HG03139 (cell line): Measurements from ENCODE around the gene GPR157.

ENCODE experiments used
- ATAC-seq: cut with Tn5 transposase; IDR thresholded peaks from one replicate; pipeline ENCODE4 v1.9.1; 2021; ENCODE audit not compliant: unreplicated experiment

GPR157 gene

DNA sequence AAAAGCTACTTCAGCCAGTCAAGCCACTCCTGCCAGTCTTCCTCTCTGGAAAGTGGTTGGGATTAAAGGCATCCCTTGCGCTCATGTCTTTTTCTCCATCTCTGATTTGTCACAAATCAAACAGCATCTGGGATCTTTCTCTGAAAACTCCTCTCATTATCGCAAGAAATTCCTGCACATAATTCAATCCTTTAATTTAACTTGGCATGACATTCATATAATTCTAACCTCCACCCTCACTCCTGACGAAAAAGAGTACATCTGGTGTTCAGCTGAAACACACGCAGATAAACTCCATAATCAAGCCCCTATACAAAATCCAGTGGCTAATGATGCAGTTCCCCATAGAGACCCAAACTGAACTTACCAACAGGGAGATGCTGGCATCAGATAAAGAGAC lies 40.1 kb downstream of the GPR157 start:
- no peak for ATAC-seq

DNA sequence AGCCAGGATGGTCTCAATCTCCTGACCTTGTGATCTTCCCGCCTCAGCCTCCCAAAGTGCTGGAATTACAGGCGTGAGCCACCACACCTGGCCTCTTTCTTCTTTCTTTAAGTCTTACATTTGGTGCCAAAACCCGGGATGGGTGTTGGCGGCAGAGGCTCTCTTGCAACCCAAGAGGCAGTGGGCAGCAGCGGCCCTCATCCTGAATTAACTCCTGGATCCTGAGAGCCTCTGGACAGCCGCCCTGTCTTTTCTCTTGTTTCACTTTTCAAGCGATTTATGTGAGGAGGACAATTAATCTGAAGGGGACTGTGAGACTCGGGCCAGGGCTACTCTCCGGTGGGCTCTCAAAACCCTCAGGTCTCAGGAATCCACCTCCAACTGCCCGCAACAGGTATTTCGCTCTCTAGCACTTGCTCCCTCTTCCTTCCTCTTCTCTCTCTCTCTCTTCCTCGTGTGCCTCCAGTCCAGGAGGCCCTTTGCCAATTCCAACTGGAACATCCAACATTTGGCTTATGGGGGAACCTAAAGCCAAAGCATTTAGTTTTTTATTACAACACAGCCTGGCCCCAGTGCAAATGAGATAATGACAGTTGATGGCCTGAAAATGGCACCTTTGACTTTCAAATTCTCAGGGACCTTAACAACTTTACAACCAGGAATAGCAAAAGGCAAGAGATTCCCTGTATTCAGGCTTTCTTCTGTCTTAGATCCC lies 41.3 kb downstream of the GPR157 start:
- no peak for ATAC-seq

DNA sequence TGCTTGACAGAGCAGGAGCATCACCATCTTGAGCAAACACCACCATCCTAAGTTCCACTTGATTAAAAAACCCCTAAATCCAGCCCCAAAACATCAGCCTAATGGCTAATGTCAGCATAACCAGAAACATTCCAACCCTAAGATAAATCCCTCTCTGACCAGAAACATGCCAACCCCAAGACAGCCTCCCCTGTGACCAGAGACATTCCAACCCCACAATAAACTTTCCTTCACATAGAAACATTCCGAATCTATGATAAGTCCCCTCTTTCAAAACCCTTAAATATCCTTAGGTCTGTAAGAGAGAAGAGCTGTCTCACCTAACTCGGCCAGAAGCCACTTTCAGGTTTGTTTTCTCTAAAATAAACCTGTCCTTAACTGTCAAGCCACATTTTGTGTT lies 42.1 kb downstream of the GPR157 start:
- ATAC-seq: no peak

DNA sequence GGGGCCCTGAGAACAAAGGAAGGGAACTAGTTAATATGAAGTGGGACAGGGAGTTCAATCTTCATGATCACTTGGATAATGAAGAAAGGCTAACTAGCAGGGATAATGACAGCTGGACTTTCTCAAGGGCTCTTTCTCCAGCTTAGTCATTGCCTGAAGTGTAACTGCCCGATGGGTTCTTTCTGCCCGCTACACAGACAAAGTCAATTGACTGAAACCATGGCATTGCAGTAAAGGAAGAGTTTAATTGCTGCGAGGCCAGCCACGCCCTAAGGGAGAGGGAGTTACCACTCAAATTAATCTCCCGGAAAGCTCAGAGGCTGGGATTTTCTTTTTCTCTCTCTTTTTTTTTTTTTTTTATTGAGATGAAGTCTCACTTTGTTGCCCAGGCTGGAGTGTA lies 42.9 kb downstream of the GPR157 start:
- no peak for ATAC-seq

DNA sequence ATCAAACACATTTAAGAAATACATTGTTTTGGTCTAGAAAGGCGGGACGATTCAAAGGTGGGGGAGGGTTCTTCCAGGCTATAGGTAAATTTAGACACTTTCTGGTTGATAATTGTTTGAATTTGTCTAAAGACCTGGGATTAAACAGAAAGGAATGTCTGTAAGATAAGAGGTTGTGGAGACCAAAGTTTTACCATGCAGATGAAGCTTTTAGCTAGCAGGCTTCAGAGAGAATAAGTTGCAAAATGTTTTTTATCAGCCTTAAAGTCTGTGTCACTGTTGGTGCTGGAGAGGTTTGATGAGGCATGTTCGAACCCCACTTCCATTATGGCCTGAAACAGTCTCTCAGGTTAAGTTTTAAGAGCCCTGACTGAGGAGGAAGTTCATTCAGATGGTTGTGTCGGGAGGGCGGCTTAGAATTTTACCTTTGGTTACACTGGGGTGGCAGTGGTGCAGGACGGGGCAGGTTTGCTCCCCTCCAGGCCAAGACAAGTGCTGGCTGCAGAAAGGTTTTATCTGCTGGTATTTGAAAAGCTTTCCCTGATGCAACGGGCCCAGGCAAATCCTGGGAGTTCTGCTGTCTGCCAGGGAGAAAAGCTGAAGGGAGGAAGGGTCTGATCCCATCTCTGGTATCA lies 43.5 kb downstream of the GPR157 start:
- ATAC-seq: no peak

DNA sequence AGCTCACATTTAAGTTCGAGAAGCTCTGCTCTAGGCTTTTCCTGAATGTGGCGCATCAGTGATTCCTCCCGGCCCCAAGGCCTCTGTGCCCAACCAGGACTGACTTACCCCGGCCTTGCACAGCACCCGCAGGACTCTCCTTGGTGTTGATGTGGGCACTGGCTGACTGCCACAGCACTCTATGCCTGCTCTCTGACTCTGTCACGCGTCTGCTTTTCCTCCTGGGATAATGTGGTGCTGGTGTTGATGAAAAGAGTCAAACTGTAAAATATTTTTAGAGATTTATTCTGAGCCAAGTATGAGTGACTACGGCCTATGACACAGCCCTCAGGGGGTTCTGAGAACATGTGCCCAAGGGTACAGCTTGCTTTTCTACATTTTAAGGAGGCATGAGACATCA lies 44.0 kb downstream of the GPR157 start:
- no peak for ATAC-seq

DNA sequence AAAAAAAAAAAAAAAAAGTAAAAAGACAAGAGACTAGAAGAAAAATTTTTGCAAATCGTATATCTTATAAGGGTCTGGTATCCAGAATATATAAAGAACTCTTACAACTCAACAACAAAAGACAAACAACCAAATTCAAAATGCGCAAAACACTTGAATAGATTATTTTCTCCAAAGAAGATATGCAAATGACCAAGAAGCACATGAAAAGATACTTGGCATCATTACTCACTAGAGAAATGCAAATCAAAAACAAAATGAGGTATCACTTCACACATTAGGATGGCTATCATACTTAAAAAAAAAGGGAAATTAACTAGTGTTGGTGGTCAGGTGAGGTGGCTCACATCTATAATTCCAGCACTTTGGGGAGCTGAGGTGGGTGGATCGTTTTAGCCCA lies 47.4 kb downstream of the GPR157 start:
- ATAC-seq: no peak

DNA sequence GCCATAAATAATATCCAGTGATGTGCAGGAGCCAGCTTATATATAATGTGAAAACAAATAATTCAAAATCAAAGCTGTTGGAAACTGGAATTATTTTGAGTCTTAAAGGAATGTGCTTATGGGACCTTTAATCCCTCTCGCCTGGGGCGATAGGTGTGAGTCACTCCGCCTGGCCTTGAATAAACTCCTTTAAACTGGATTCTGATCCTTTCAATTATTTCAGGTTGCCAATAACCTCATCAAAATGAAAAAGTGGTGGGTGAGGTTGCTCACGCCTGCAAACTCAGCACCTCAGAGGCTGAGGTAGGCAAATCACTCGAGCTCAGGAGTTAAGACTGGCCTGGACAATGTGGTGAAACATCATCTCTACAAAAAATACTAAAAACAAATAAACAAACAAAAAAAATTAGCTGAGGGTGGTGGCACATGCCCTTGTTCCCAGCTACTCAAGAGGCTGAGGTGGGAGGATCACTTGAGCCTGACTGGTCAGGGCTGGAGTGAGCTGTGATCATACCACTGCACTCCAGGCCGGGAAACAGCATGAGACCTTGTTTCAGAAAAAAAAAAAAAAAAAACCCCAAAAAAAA lies 48.1 kb downstream of the GPR157 start:
- ATAC-seq: no peak

DNA sequence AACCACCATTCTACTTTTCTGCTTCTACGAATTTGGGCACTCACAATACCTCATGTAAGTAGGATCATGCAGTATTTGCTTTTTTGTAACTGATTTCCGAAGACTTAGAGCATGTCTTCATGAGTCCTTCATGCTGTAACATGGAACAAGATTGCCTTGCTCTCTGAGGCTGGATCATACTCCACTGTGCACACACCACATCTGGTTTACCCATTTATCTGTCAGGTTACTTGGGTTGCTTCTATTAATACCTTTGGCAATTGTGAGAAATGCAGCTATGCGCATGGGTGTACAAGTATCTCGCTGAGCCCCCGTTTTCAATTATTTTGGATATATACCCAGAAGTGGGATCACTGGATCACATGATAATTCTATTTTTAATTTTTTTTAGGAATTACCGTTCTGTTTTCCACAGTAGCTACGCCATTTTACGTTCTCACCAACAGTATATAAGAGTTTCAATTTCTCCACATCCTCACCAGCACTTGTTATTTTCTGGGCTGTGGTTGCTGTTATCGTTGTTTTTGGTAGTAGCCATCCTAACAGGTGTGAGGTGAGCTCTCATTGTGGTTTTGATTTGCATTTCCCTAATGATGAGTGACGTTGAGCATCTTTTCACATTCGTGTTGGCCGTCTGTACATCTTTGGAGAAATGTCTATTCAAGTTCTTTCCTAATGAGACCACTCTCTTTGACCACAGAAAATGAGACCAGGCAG lies 48.8 kb downstream of the GPR157 start:
- ATAC-seq: peak; percentile 39

DNA sequence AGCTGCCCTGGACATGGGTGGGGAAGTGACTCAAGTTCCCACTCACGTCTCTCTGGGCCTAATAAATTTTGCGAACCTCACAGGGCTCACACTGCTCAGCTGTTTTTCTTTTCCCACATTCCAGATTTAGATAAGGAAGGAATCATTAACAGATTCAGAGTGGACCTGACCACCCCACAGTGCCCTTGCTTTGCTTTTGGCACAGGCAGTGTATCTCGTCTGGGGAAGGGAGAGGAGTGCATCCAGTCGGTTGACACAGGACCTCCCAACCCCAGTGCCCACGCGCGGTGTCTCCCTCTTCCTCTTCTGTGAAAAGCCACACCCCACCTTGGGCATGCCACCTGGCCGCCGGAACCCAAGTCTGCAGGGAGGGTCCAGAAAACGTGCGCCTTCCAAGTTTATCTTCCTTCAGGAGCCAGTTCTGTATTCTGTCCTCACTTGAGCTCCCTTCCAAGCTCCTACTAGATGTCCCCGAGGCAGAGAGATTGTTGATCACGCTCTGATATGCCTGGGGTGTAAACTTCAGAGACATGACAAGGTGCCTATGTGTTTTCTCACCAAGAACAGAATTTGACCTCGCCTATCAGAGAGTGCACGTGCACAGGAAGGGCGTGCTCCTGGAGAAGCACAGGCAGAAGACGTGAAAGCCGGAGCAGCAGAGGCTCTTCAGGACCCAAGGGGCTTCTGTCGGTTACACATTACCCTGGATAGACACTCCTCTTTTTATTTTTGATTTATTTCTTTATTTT lies 50.0 kb downstream of the GPR157 start:
- no peak for ATAC-seq

DNA sequence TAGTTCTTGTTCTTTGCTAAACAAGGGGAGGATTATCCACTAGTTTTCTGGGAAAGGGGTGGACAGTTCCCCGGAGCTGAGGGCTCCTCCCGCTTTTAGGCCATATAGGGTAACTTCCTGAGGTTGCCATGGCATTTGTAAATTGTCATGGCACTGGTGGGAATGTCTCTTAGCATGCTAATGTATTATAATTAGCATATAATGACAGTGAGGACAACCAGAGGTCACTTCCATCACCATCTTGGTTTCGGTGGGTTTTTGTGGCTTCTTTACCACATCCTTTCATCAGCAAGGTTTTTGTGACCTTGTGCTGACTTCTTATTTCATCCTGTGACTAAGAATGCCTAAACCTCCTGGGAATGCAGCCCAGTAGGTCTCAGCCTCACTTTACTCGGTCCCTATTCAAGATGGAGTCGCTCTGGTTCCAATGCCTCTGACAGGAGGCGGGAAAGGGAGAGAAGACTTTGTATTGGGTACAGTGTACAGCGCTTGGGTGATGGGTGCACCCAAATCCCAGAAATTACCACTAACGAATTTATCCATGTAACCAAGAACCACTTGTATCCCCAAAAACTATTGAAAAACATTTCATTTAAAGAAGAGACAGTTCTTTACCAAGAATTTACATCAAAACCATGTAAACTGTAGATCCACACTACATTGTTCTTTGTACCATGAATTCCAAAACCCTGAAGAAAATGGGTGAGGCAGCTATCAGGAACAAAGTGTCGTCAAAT lies 50.7 kb downstream of the GPR157 start:
- peak; percentile 31 for ATAC-seq

DNA sequence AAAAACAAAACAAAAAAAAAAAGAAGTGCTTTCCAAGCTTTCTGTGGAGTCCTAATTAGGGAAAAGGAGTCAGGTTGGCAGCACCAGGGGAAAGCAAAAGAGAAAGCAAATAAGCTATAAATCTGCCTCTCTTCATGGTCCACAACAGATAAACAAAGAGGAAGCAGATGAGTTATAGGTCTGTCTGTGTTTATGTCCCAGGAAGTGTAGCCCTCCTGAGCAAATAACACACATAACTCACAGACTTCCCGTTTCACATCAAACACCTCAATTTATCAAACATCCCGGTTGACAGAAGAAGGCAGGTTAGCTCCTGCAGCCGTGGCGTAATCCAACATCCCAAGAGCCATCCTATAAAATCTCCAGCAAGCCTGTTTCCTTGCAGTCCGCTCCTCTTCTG lies 53.9 kb downstream of the GPR157 start:
- ATAC-seq: no peak

DNA sequence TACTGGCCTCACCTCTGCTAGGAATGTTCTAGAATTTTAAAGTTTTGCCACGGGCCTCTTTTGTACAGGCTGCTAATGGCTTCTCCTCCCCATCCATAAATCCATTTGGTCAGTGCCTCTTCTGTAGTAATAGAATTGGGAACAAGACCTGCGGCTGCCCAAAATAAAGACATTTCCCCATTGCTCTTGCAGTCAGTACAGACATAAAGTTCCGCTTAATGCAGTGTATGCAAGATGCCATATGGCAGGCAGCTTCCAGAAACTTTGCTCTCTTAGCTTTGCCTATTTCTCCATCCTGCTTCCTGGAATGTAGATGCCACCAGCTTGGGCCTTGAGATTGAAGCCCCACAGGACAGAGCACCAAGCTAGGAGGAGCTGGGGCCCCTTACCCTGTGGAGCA lies 55.8 kb downstream of the GPR157 start:
- ATAC-seq: no peak

DNA sequence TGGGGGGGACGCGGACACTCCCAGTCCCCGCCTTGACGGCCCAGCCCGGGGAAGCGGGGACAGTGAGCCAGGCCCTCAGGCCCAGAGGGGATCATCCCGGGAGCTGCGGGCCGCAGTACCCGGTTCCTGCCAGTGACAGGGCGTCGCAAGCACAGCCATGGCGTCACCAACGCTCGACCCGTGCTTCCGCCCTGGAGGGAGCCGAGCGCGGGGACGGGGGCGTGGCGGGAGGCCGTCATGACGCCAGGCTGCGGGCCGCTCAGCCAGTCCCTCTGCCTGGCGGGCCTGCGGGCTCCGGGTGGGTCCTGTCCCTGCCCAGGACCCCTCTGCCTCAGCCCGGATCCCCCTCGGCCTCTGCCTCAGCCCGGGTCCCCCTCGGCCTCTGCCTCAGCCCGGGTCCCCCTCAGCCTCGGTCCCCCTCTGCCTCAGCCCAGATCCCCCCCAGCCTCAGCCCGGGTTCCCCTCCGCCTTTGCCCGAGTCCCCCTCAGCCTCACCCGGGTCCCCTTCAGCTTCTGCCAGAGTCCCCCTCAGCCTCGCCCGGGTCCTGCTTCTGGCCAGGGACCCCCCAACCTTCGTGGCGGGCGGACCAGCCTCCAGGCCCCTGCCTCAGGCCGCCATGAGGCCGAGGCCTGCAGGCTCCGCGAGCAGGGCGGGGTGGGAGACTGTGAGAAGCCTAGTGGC lies 57.2 kb downstream of the GPR157 start:
- ATAC-seq: no peak

DNA sequence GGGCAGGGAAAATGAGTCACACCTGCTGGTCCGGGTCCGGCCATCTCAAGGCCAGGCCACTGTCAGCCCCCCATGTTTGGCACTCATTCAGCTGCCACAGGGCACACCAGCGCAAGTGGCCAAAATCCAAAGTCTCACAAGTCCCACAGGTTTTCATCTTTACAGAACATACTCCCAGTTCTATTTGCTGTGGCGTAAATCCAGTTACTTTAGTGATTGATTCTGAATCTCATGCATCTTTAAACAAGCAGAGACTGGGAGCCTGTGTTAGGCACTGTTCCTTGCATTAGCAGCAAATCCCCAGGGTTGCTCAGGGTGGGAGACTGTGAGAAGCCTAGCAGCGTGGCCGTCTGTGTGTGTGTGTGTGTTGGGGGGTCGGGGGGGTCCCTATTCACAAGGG lies 58.4 kb downstream of the GPR157 start:
- no peak for ATAC-seq

DNA sequence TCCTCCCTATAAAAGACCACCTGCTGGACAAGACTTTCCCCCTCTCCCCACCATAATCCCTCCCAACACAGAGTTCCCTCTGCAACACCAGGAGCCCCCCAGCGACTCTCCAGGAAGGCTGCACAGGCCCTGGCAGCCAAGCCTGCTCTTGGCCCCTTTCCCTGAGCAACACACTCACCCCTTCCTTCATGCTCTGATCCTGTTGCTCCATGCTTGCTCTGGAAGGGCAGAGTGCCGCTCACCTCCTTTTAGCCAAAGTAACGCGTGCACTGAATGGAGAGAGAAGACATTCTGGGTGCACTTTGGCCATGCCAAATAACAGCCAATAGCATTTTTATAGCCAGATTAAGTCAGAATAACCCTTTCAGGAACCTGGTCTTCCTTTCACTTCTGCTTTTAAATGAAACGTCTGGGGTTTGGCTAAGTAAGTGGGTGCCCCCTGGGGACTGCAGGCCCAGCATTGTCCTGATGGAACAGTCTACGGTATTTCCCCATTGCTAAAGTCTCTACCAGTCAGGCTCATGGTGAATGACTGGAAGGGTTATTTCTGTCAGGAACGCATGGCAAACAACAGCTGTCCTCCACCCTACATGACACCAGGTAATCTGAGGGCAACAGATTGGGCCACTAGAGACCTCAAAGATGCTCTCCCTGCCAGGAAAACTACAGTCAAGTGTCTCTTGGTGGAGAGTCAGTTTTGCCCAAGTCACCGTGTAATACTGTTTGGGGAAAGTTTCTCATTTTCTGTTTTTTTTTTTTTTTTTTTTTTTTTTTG lies 59.4 kb downstream of the GPR157 start, which contains the start of gene SLC2A5:
Gene SLC2A5, minus strand, starts transcription at position 310 of the 775 bp plus-strand sequence. Its CDS starts 99 bp downstream, at position 211.
- peak; percentile 90 for ATAC-seq

DNA sequence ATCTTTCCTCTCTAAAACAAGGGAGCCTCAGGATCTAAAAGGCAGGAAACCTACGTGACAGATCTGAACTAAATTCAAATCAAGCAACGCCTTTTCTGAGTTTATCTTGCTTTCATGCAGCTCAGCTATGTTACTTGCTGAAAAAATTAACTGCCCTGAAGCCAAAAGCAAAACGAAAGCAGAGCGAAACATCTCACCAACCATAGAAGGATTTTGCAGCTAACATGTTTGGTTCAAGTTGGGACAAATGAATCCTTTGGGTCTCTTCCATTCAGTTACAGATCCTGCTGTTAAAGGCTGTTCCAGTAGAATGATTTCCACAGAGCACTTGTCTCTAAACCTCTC lies 59.9 kb downstream of the GPR157 start:
- ATAC-seq: no peak

DNA sequence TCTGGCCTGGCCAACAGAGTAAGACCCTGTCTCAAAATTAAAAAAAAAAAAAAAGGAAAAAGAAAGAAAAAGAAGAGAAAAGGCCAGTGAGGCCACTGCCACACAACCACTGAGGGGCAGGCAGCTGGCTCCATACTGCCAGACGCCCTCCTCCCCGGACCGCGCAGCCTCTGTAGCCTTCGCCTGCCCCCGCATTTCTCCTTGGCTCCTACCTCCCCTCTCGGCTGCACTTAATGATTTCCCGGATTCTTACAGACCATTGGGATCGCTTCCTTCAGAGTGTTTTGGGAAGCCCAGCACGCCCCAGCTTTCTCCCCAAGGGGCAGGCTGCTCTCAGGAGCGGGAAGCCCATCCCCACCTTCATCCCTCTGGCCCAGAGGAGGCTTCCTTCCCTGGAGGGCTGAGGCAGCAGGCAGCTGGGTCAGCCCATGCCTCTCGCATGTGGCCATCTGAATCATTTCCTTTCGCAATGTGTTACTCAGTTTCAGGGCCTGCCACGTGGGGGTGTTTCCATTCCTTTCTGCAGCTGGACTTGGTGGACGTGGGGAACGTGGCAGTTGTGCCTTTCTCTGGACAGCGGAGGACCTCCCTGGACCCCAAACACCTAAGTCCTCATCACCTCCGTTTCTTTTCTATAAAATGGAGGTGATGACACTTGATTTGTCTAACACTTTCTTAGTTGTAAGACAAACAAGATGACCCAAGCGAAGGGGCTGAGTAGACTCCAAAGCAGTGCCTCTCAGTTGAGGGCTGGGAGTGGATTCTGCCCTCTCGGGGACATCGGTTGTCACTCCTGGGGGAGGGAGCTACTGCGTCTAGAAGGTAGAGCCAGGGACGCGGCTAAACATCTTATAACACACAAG lies 61.7 kb downstream of the GPR157 start:
- ATAC-seq: no peak
